Activated CD4-positive, CD25-positive, alpha-beta regulatory T cell treated with anti-CD3 and anti-CD28 coated beads, Interleukin-2, amount 50 U/mL, for 72 hours (primary cell): ENCODE data around the gene CAPZA1.
"Not testable (repeated sequence)": the region's sequence is repeated elsewhere in the genome, so short reads cannot be mapped to it uniquely, and the experiment has no call there.

Source experiments
- DNase-seq: peaks from one replicate; pipeline ENCODE4 v3.0.0; 2021

The CAPZA1 gene

GRCh38 chr1:112628516-112628915 is 8.9 kb downstream of the CAPZA1 start:
- DNase-seq, result no peak

- no peak for DNase-seq
Observed at GRCh38 chr1:112629256-112629655, 9.6 kb downstream of the CAPZA1 start.

- DNase-seq, result no peak
Observed at GRCh38 chr1:112633628-112634027, 14.0 kb downstream of the CAPZA1 start.

GRCh38 chr1:112634367-112634766 is 14.7 kb downstream of the CAPZA1 start:
- no peak for DNase-seq

- no peak for DNase-seq
Observed at GRCh38 chr1:112636056-112636455, 16.4 kb downstream of the CAPZA1 start.

GRCh38 chr1:112636597-112637253 is 17.1 kb downstream of the CAPZA1 start:
- DNase-seq, result no peak

GRCh38 chr1:112637254-112638109 is 17.9 kb downstream of the CAPZA1 start:
- no peak for DNase-seq

- no peak for DNase-seq
Observed at GRCh38 chr1:112638110-112638428, 18.4 kb downstream of the CAPZA1 start.

GRCh38 chr1:112640437-112640836 is 20.8 kb downstream of the CAPZA1 start:
- DNase-seq, result not testable (repeated sequence)

GRCh38 chr1:112643080-112643479 is 23.4 kb downstream of the CAPZA1 start:
- DNase-seq, result no peak

GRCh38 chr1:112646225-112646624 is 26.6 kb downstream of the CAPZA1 start:
- DNase-seq, result no peak

- no peak for DNase-seq
Observed at GRCh38 chr1:112651205-112651604, 31.6 kb downstream of the CAPZA1 start.

- DNase-seq, result no peak
Observed at GRCh38 chr1:112665857-112666256, 46.2 kb downstream of the CAPZA1 start.

- DNase-seq, result no peak
Observed at GRCh38 chr1:112666946-112667345, 47.3 kb downstream of the CAPZA1 start.

- DNase-seq, result no peak
Observed at GRCh38 chr1:112672009-112672408, 52.4 kb downstream of the CAPZA1 start.

GRCh38 chr1:112672842-112673241 is 53.2 kb downstream of the CAPZA1 start:
- DNase-seq, result no peak

- no peak for DNase-seq
Observed at GRCh38 chr1:112673592-112674439, 54.2 kb downstream of the CAPZA1 start.

GRCh38 chr1:112674440-112674985 is 54.9 kb downstream of the CAPZA1 start, which contains the start of gene MOV10:
TSS of gene MOV10 (plus strand) at chr1:112674659. CDS start at chr1:112674913, 254 bp downstream.
- DNase-seq, result peak; percentile 66

GRCh38 chr1:112674986-112675727 is 55.5 kb downstream of the CAPZA1 start:
- peak; percentile 60 for DNase-seq

GRCh38 chr1:112675728-112676381 is 56.2 kb downstream of the CAPZA1 start:
- DNase-seq, result no peak

GRCh38 chr1:112676543-112676942 is 56.9 kb downstream of the CAPZA1 start:
- no peak for DNase-seq

GRCh38 chr1:112677501-112677900 is 57.9 kb downstream of the CAPZA1 start:
- DNase-seq, result no peak
